ENCODE results near the gene CCDC88C. TPM values are rescaled to one million over a fixed set of nuclear protein-coding genes. Genes with fewer than 3 reads are reported as not detected.
"Not testable (repeated sequence)": the region's sequence is repeated elsewhere in the genome, so short reads cannot be mapped to it uniquely, and the experiment has no call there.

CCDC88C gene
- total and polyA plus RNA-seq, 3 donors from 2014 or later = 36.5 to 51.3 (median 47.4) TPM

DNA sequence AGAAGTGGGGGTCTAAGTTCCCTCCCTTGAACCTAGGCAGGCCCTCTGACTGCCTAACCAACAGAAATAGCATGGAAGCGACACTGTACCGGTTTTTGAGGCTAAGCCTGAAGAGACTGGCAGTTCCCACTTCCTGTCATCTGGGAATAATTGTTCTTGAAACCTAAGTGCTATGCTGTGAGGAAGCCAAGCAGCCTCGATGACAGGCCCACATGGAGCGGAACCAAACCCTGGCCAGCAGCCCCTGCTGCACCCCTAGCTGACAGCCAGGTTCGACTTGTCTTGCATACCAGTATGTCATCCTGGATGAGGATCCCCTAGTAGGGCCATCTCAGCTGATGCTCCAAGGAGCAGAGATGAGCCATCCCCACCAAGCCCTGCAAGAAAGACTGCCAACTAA is 166.7 kb downstream of the CCDC88C start:
- Histone ChIP-seq H3K27me3 (no peaks in the 10 kb centered on the region), H3K9me3 (no peaks in the 10 kb centered on the region), H3K4me1 (peaks cover 8% of the 10 kb centered on the region), H3K4me3 (no peak overlapping the region), H3K36me3 (ENCODE audit: low read depth, missing control alignments) (no peaks in the 10 kb centered on the region), H3K27ac (no peak overlapping the region)
- intact Hi-C loops (cut with DNase I; ENCODE audit: low total_unique reads) = no loop called here
- WGBS, 2 donors = 40 to 83% methylated on average over 2 to 5 of the region's 5 CpGs
- DNase-seq = no peak
- TF ChIP-seq, protein P1, sequence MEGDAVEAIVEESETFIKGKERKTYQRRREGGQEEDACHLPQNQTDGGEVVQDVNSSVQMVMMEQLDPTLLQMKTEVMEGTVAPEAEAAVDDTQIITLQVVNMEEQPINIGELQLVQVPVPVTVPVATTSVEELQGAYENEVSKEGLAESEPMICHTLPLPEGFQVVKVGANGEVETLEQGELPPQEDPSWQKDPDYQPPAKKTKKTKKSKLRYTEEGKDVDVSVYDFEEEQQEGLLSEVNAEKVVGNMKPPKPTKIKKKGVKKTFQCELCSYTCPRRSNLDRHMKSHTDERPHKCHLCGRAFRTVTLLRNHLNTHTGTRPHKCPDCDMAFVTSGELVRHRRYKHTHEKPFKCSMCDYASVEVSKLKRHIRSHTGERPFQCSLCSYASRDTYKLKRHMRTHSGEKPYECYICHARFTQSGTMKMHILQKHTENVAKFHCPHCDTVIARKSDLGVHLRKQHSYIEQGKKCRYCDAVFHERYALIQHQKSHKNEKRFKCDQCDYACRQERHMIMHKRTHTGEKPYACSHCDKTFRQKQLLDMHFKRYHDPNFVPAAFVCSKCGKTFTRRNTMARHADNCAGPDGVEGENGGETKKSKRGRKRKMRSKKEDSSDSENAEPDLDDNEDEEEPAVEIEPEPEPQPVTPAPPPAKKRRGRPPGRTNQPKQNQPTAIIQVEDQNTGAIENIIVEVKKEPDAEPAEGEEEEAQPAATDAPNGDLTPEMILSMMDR (IDR thresholded peaks at IDR 0.05) = no peak
- TF ChIP-seq POLR2A (IDR thresholded peaks at IDR 0.05) = no peak

DNA sequence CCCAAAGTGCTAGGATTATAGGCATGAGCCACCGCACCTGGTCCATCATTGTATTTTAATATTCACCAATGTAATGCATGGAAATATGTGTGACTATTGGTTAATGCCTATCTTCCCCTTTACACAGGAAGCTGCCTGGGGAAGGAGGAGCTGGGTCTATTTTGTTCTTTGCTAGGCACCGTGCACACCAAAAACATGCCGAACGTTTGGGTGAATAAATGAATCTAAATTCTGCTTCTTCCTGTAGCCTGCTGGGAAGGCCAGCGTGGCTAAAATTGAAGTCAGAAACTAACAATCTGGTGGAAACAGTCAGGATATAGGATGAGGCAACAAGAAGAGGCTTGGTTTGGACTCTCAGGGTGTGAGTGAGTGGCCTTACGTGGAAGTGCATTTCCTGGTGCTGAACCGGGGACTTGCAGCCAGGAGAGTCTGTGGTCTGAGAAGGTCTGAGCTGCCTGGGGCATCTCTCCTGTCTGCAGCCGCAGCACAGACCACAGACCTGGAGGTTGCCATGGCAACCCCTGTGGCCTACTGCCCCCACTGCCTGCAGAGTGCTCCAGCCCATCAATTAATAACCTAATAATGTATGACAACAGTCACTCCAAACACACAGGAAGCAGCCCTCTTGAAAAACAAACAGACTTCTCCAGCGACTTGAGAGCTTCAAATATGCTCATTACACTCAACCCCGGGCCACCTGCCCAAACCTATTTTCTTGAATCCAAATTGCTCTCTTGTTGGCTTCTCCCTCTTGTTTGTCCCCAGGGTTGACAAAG is 167.6 kb downstream of the CCDC88C start:
- no peaks in the 10 kb centered on the region for H3K27me3 ChIP-seq
- H3K4me3 ChIP-seq = no peak overlapping the region
- intact Hi-C loops (cut with DNase I; ENCODE audit: low total_unique reads) = no loop called here
- no peaks in the 10 kb centered on the region for H3K9me3 ChIP-seq
- no peak for DNase-seq
- H3K27ac ChIP-seq = no peak overlapping the region
- TF ChIP-seq, protein P1 (IDR thresholded peaks at IDR 0.05) = no peak
- TF ChIP-seq POLR2A (IDR thresholded peaks at IDR 0.05) = no peak
- peaks cover 8% of the 10 kb centered on the region for H3K4me1 ChIP-seq
- WGBS, 2 donors = 83 to 84% methylated on average over 10 of the region's 10 CpGs
- H3K36me3 ChIP-seq (ENCODE audit: low read depth, missing control alignments) = no peaks in the 10 kb centered on the region

DNA sequence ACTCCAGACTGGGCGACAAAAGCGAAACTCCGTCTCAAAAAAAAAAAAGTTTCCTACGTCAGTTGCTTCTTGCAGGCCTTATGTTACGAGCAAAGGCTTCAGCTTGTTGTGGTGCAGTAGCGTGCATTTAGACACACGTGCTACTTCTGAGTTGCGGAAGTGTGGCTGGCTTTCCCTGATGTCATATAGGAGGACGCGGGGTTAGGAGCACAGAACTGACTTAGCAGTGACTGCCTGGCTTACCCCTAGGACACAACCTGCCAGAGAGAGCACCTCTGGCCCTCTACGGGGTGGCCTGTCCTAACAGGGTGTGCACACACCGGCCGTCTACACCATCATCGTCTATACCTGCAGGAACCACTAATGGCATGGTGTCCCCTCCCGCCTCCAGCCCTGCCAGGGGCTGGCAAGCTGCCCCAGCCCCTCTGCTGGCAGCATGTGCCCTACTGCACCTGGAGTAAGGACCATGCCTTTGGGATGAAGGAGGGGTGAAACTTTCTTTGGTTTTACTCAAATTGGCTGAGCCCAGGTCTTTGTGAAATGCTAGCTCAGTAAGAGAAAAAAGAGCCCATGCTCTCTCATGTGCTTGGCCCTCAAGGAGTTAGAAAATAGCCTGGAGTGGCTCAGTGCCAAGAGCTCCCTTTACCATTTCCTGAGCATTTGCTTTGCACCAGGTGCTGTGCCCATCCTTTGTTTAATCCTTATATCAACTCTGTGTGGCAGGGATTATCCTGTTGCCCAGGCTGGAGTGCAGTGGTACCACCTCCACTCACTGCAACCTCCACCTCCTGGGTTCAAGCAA is 171.4 kb downstream of the CCDC88C start:
- DNase-seq = no peak
- Histone ChIP-seq H3K4me1 (peaks cover 12% of the 10 kb centered on the region), H3K4me3 (no peak overlapping the region), H3K9me3 (no peaks in the 10 kb centered on the region), H3K27ac (no peak overlapping the region), H3K27me3 (no peaks in the 10 kb centered on the region), H3K36me3 (ENCODE audit: low read depth, missing control alignments) (no peaks in the 10 kb centered on the region)
- intact Hi-C loops (cut with DNase I; ENCODE audit: low total_unique reads) = no loop called here
- 90 to 99% methylated on average over 15 of the region's 15 CpGs for WGBS, 2 donors
- TF ChIP-seq, protein P1 (IDR thresholded peaks at IDR 0.05) = no peak
- TF ChIP-seq POLR2A (IDR thresholded peaks at IDR 0.05) = no peak

DNA sequence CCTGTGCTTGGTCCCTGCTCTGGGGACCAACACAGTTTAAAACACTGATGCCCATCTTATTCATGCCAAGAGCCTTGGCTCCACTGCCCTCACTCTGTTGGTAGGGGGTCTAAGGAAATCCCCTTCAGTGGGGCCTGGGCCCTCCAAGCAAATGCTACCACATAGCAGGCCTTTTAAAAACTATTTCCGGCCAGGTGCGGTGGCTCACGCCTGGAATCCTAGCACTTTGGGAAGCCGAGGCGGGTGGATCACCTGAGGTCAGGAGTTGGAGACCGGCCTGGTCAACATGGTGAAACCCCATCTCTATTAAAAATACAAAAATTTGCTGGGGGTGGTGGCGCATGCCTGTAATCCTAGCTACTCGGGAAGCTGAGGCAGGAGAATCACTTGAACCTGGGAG is 172.0 kb downstream of the CCDC88C start:
- DNase-seq; intact Hi-C loops (cut with DNase I; ENCODE audit: low total_unique reads); H3K9me3 ChIP-seq; H3K36me3 ChIP-seq (ENCODE audit: low read depth, missing control alignments); H3K4me1 ChIP-seq; H3K4me3 ChIP-seq; H3K27me3 ChIP-seq; H3K27ac ChIP-seq: not testable (repeated sequence)
- WGBS, 2 donors = 86 to 99% methylated on average over 8 of the region's 8 CpGs

DNA sequence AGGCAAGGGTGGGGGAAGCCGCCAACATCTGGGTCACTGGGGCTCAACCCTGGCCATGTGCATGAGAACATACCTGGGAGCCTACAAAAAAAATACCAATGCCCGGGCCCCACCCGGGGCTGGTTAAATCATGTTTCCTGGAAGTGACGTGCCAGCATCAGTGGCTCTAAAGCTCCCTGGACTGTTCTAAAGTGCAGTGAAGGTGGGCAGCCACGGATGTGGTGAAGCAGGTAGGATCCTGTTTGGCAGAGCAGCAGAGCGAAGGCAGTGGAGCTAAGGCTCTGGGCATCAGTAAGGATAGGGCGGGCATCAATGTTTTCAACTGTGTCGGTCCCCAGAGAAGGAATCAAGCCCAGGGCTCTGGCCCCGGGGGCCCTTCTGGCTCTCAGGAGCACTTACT is 172.6 kb downstream of the CCDC88C start:
- no peaks in the 10 kb centered on the region for H3K9me3 ChIP-seq
- no peaks in the 10 kb centered on the region for H3K27me3 ChIP-seq
- no peaks in the 10 kb centered on the region for H3K36me3 ChIP-seq (ENCODE audit: low read depth, missing control alignments)
- TF ChIP-seq, protein P1 (IDR thresholded peaks at IDR 0.05) = no peak
- no peak for TF ChIP-seq POLR2A (IDR thresholded peaks at IDR 0.05)
- no peak overlapping the region for H3K27ac ChIP-seq
- intact Hi-C loops (cut with DNase I; ENCODE audit: low total_unique reads) = no loop called here
- no peak overlapping the region for H3K4me3 ChIP-seq
- H3K4me1 ChIP-seq = peaks cover 9% of the 10 kb centered on the region
- WGBS, 2 donors = 87 to 92% methylated on average over 9 of the region's 9 CpGs
- no peak for DNase-seq
